IPS-20b (cell line): ENCODE measurements around the gene CENPV.

Experiments
- H3K27ac ChIP-seq: one replicate; pipeline ENCODE4 v1.5.1; 2013; ENCODE audit warnings: low read length
- H3K27me3 ChIP-seq: 2 replicates; pipeline ENCODE4 v1.6.1; 2013; ENCODE audit warnings: mild to moderate bottlenecking, low read length, inconsistent platforms; ENCODE audit not compliant: insufficient read depth
- H3K36me3 ChIP-seq: 2 replicates; pipeline ENCODE4 v1.6.1; 2013; ENCODE audit warnings: low read depth, mild to moderate bottlenecking, inconsistent platforms, low read length, moderate library complexity; ENCODE audit not compliant: insufficient read depth
- H3K4me1 ChIP-seq: 2 replicates; pipeline ENCODE4 v1.6.1; 2013; ENCODE audit warnings: mild to moderate bottlenecking, control low read depth, inconsistent platforms, low read length, moderate library complexity; ENCODE audit not compliant: insufficient read depth
- H3K4me3 ChIP-seq: 2 replicates; pipeline ENCODE4 v1.5.1; 2013; ENCODE audit warnings: mild to moderate bottlenecking, low read length, inconsistent platforms
- H3K9ac ChIP-seq: 2 replicates; pipeline ENCODE4 v1.6.1; 2013; ENCODE audit warnings: low read depth, mild to moderate bottlenecking, inconsistent platforms, low read length, moderate library complexity
- H3K9me3 ChIP-seq: 2 replicates; pipeline ENCODE4 v1.6.1; 2013; ENCODE audit warnings: mild to moderate bottlenecking, low read depth, low read length, inconsistent platforms; ENCODE audit not compliant: insufficient read depth

The CENPV gene

DNA sequence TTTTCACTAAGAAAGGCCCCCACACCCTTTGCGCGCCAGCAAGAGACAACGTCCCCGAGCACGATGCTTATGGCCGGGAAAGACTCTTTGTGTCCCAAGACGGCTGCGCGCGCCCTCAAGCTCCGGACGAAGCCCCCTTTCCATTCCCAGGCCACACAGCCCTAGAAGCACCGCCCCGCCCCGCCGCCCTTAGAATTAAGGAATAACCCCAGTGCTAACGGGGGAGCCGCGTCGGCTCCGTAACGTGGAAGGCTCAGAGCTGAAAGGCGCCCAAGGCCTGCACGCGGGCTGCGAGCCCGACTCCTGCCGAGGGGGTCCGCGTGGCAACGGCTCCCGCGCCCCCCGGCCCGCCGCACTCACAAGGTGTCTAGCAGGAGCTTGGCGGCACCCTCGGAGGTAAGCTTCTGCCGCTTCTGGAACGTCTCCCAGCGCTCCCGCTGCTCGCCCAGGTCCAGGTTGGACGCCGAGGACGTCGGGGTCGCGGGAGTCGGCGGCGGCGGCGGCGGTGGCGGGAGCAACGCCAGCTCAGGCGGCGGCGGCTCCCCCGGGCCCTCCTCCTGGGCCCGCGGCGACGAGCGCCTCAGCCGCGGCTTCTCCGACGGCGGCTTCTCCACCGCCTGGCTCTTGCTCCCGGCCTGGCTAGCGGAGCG lies 477 bp downstream of the CENPV start:
- no peaks in the 10 kb centered on the region for H3K4me1 ChIP-seq
- no peaks in the 10 kb centered on the region for H3K9me3 ChIP-seq
- H3K27me3 ChIP-seq = peaks cover 7% of the 10 kb centered on the region
- peak overlapping the region; percentile 84 for H3K27ac ChIP-seq
- H3K4me3 ChIP-seq = peak overlapping the region; percentile 94
- peaks cover 24% of the 10 kb centered on the region for H3K36me3 ChIP-seq
- peak overlapping the region; percentile 97 for H3K9ac ChIP-seq

DNA sequence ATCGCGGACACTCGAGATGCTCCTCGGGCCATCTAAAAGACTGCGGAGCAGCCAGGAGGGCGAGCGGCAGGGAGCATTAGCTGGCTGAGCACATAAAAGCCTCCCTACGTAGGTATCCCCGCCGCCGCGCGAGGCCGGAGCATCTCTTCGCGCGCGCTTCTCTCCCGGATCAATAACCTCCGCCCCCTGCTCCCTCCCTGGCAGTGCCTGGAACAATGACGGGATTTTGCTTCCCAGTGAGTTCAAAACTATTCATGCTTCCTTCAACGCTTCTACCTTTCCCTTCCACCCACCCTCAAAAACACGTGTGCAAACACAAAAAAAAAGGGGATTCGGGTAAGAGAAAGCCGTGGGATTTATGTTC lies 984 bp downstream of the CENPV start:
- Histone ChIP-seq H3K27ac (peak overlapping the region; percentile 84), H3K9ac (peak overlapping the region; percentile 97), H3K9me3 (no peaks in the 10 kb centered on the region), H3K4me1 (no peaks in the 10 kb centered on the region), H3K4me3 (peak overlapping the region; percentile 94), H3K27me3 (peaks cover 7% of the 10 kb centered on the region), H3K36me3 (peaks cover 29% of the 10 kb centered on the region)

DNA sequence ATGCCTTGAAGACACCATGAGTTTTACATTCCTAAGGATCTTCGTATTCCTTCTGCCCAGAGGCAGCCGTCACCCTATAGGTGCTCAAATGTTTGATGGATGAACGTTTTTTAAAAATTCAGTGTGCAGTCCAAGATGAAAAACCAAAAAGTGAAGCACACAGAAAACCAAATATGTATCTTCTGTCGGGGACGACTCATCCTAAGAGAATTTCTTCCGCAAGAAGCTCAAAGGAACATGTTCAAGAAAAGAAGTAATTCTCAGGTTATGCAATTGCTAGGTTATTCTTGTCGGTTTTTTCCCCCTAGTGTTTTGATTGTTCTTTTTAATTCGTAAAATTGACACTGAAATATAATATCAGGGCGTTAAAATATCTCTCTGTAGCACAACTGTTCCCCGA lies 1.4 kb downstream of the CENPV start:
- no peaks in the 10 kb centered on the region for H3K9me3 ChIP-seq
- H3K9ac ChIP-seq = peak overlapping the region; percentile 97
- H3K4me1 ChIP-seq = no peaks in the 10 kb centered on the region
- H3K36me3 ChIP-seq = peaks cover 33% of the 10 kb centered on the region
- H3K27me3 ChIP-seq = peaks cover 7% of the 10 kb centered on the region
- H3K4me3 ChIP-seq = peak overlapping the region; percentile 94
- no peak overlapping the region for H3K27ac ChIP-seq

DNA sequence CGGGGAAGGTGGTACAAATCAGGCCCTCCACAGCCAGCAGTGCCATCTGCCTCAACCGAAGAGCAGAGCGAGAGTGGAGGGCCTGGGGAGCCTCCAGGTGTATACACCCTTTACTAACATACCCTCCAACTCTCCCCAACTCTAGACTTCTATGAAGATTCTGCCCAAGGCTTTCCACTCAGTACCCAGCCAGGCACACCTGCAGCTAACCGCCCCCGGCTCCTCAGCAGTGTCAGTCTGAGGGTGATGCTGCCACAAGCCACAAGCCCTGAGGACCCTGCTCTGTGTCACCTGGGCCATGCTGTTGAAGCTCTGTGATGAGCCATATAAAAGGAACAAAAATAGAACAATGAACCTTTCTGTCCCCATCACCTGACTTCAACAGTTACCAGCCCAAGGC lies 3.8 kb downstream of the CENPV start:
- no peak overlapping the region for H3K9ac ChIP-seq
- H3K27me3 ChIP-seq = peaks cover 7% of the 10 kb centered on the region
- no peaks in the 10 kb centered on the region for H3K9me3 ChIP-seq
- no peaks in the 10 kb centered on the region for H3K4me1 ChIP-seq
- peaks cover 51% of the 10 kb centered on the region for H3K36me3 ChIP-seq
- H3K4me3 ChIP-seq = no peak overlapping the region
- no peak overlapping the region for H3K27ac ChIP-seq

DNA sequence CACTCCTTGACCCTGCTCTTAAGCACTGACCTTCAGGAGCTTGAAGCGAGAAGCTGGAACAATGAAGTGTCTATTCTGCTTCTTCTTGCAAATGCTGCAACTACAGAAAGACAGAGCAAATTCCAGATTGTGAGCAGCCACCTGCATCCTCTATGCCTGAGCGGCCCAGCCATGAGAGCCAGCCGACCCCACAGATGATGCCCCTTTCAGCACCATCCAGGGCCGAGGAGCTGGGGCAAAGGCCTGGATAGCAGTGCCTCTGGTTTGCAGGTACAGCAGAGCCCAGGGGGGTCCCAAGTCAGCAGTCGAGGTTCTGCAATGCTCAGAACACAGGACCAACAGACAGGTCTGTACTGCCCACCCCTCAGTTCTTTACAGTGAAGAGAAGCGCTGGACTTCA lies 4.7 kb downstream of the CENPV start:
- H3K27me3 ChIP-seq = no peaks in the 10 kb centered on the region
- no peak overlapping the region for H3K9ac ChIP-seq
- H3K9me3 ChIP-seq = no peaks in the 10 kb centered on the region
- no peak overlapping the region for H3K27ac ChIP-seq
- H3K4me1 ChIP-seq = no peaks in the 10 kb centered on the region
- no peak overlapping the region for H3K4me3 ChIP-seq
- peaks cover 59% of the 10 kb centered on the region for H3K36me3 ChIP-seq

DNA sequence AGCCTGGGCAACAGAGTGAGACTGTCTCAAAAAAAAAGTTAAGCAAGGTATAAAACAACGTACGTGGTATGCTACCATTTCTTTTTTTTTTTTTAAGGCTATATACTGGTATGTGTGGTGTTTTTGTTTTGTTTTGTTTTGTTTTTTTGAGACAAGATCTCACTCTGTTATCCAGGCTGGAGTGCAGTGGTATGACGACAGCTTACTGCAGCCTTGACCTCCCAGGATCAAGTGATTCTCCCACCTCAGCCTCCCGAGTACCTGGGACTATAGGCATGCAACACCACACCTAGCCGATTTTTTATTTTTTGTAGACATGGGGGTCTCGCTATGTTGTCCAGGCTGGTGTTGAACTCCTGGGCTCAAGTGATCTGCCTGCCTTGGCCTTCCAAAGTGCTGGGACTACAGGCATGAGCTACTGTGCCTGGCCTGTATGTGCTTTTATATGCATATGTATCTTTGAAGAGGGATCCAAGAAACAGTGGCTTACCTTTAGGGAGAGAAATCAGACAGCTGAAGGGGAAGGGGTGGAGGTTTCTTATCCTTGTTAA lies 6.5 kb downstream of the CENPV start:
- H3K4me1 ChIP-seq = no peaks in the 10 kb centered on the region
- H3K36me3 ChIP-seq = peaks cover 75% of the 10 kb centered on the region
- no peaks in the 10 kb centered on the region for H3K27me3 ChIP-seq
- no peak overlapping the region for H3K9ac ChIP-seq
- no peak overlapping the region for H3K4me3 ChIP-seq
- H3K27ac ChIP-seq = no peak overlapping the region
- no peaks in the 10 kb centered on the region for H3K9me3 ChIP-seq

DNA sequence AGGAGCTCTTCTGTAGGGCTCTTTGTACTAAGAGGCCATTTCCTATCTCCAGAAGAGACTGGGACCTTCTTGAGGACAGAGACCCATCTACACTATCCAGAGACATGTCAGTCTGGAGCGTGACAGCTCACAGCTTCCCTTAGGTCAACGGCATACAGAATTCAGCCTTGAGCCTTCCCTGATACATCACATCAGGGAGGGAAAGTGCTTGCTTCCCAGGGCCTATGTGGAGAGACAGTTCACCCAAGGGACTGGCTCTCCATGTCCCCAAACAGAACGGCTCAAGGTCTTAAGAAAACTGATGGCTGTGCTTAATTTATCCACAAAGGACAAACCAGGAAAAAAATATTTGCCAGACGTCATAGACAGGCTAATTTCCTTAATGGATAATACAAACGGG lies 7.7 kb downstream of the CENPV start:
- Histone ChIP-seq H3K36me3 (peaks cover 75% of the 10 kb centered on the region), H3K9ac (no peak overlapping the region), H3K9me3 (no peaks in the 10 kb centered on the region), H3K27me3 (no peaks in the 10 kb centered on the region), H3K4me3 (no peak overlapping the region), H3K4me1 (no peaks in the 10 kb centered on the region), H3K27ac (no peak overlapping the region)

DNA sequence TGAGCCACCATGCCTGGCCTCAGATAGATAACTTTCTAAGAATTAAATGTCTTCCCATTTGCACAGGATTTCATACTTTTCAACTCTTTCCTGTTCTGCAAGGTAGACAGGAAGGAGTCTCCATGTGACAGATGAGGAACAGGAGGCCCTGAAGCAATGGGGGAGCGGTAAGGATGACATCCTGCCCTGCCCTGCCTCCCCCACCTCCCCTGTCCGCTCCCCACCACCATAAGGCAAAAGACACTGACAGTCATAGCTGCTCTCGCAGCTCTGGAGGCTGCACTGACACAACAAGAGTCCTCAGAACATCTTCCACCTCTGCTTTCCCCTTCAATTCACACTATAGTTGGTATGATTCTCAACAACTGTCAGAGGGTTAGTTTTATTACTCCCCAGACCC lies 9.7 kb downstream of the CENPV start:
- no peak overlapping the region for H3K4me3 ChIP-seq
- H3K36me3 ChIP-seq = peaks cover 59% of the 10 kb centered on the region
- H3K9ac ChIP-seq = no peak overlapping the region
- H3K27me3 ChIP-seq = no peaks in the 10 kb centered on the region
- H3K27ac ChIP-seq = no peak overlapping the region
- H3K9me3 ChIP-seq = no peaks in the 10 kb centered on the region
- no peaks in the 10 kb centered on the region for H3K4me1 ChIP-seq

DNA sequence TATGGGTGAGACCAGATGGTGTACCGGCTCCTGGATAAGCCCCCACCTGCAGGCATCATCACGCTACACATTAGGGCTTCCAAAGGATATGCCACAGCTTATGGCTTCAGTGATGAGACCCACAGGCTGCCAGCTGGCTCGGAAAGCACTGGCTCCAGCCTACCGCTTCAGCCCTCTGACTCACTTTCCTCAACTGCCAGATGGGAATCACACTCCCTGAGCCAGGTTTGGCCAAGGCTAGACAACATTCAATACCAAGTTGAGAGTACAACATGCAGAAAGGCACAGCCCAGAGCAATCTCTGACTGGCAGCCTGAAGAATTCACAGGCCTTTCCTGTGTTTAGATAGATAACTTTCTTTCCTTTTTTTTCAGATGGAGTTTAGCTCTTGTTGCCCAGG lies 10.3 kb downstream of the CENPV start:
- no peak overlapping the region for H3K9ac ChIP-seq
- no peaks in the 10 kb centered on the region for H3K4me1 ChIP-seq
- peaks cover 53% of the 10 kb centered on the region for H3K36me3 ChIP-seq
- no peaks in the 10 kb centered on the region for H3K9me3 ChIP-seq
- H3K27ac ChIP-seq = no peak overlapping the region
- H3K4me3 ChIP-seq = no peak overlapping the region
- no peaks in the 10 kb centered on the region for H3K27me3 ChIP-seq

DNA sequence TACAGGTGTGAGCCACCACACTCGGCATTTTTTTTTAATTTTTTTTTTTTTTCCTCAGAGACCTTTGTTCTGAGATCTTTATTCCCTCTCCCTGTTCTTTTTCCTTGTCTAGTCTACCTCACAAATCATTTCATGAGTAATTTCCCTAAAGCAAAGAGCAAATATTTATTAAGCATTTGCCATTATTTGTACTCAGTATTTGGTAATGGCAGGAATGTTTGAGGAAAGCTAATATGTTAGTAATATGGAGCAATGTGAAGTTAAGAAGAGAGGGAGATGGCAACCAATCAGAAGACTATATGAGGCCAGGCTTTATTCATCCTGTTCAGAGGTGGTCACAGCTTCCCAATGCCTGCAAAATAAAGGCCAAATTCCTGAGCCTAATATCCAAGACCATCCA lies 13.3 kb downstream of the CENPV start:
- Histone ChIP-seq H3K27me3 (no peaks in the 10 kb centered on the region), H3K9ac (no peak overlapping the region), H3K4me1 (no peaks in the 10 kb centered on the region), H3K36me3 (peaks cover 26% of the 10 kb centered on the region), H3K4me3 (no peak overlapping the region), H3K9me3 (no peaks in the 10 kb centered on the region), H3K27ac (no peak overlapping the region)

DNA sequence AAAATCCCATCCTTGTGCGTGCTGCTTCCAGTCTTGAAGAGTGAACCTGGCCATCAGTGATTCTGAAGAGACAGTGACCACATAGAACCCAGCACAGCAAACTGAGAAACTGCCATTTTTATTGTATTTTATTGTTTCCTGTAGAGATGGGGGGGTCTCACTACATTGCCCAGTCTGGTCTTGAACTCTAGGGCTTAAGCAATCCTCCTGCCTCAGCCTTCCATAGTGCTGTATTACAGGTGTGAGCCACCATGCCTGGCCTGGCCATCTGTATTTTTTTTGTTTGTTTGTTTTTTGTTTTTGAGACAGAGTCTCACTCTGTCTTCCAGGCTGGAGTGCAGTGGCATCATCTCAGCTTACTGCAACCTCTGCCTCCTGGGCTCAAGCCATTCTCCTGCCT lies 13.9 kb downstream of the CENPV start:
- no peak overlapping the region for H3K9ac ChIP-seq
- no peak overlapping the region for H3K4me3 ChIP-seq
- H3K9me3 ChIP-seq = no peaks in the 10 kb centered on the region
- no peaks in the 10 kb centered on the region for H3K27me3 ChIP-seq
- H3K4me1 ChIP-seq = no peaks in the 10 kb centered on the region
- H3K27ac ChIP-seq = no peak overlapping the region
- peaks cover 24% of the 10 kb centered on the region for H3K36me3 ChIP-seq

DNA sequence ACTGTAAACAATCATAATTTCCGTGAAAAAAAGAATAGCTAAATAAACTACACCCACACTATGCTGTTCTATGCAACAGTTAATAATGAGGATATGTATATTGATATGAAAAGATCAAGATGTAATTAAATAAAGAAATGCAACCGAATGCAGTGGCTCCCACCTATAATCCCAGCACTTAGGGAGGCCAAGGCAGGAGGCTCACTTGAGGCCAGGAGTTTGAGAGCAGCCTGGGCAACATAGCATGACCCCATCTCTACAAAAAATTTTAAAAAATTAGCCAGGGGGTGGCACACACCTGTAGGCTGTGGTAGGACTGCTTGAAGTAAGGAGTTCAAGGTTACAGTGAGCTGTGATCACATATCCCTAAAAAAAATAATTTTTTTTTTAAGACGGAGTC lies 14.9 kb downstream of the CENPV start:
- no peak overlapping the region for H3K27ac ChIP-seq
- H3K4me3 ChIP-seq = no peak overlapping the region
- peaks cover 14% of the 10 kb centered on the region for H3K36me3 ChIP-seq
- H3K9ac ChIP-seq = no peak overlapping the region
- H3K4me1 ChIP-seq = no peaks in the 10 kb centered on the region
- H3K9me3 ChIP-seq = no peaks in the 10 kb centered on the region
- H3K27me3 ChIP-seq = no peaks in the 10 kb centered on the region
